Heart left ventricle (tissue), 13 donors: ENCODE data around the gene MGMT.

Experiments
- POLR2A ChIP-seq, 2 donors: fragments of 450-650 bp; IDR thresholded peaks; one replicate each; pipeline ENCODE4 v1.6.1; 2017; ENCODE audit warnings: antibody characterized with exemption in 2 of 2, mild to moderate bottlenecking in 2 of 2, moderate library complexity in 2 of 2
- TF ChIP-seq, protein P1 (sequence below), 12 donors: fragments of 200-600 bp; sonication (generic) in 4 of 12; IDR thresholded peaks; one replicate each; pipeline versions ENCODE4 v1.5.0 to v1.8.0; 2018 to 2022; ENCODE audit warnings: antibody characterized with exemption in 12 of 12, mild to moderate bottlenecking in 5 of 12
- donor health status: ischemic (EF 13 %, LVEDD 7.1; RV severe dilation, severe dysfunction).
- donor health status: DM: no; HTN: yes; CAD: no.
- donor health status: DM: no; HTN: no; CAD: no.
- donor health status: ischemic (EF 25% LVEDD 6.9; RV normal size, moderate dysfunction).
- donor health status: ischemic (EF 25% LVEDD 5.7; RV mildly dilated, moderate dysfunction).
- donor health status: ischemic (EF 35%, LVEDD 5.7; RV mildly dilated, moderate dysfunction).
- donor health status: nonischemic (EF 11% LVEDD 7.7; RV severe dilation, severe dysfunction).
- donor health status: DM: yes; HTN: yes; CAD: no.
- donor health status: PGD.
- donor health status: ischemic (EF 29% LVEDD 5.4; RV normal size, mild dysfunction).
- donor health status: nonischemic (EF 23%, LVEDD 6.1; RV moderate dilation, normal function).

DNA sequence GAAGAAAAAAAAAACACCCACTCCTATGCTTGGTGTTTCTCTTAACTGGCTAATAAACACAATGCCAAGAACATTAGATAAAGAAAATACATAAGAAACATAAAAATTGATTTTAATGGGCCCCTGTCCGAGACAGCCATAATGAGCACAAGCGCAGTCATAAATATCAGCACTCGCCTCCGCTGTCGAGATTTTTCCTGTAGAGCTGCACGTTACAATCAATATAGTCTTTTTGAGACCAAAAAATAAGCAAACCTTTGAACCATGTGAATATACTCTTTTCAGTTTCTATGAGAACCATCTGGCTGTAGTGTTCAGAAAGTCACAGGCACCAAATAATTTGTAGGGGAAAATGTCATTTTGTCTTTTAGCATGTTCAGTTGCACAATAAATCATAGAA lies 70.1 kb downstream of the MGMT start:
- TF ChIP-seq, protein P1, sequence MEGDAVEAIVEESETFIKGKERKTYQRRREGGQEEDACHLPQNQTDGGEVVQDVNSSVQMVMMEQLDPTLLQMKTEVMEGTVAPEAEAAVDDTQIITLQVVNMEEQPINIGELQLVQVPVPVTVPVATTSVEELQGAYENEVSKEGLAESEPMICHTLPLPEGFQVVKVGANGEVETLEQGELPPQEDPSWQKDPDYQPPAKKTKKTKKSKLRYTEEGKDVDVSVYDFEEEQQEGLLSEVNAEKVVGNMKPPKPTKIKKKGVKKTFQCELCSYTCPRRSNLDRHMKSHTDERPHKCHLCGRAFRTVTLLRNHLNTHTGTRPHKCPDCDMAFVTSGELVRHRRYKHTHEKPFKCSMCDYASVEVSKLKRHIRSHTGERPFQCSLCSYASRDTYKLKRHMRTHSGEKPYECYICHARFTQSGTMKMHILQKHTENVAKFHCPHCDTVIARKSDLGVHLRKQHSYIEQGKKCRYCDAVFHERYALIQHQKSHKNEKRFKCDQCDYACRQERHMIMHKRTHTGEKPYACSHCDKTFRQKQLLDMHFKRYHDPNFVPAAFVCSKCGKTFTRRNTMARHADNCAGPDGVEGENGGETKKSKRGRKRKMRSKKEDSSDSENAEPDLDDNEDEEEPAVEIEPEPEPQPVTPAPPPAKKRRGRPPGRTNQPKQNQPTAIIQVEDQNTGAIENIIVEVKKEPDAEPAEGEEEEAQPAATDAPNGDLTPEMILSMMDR (IDR thresholded peaks at IDR 0.05): no peak
- no peak for TF ChIP-seq POLR2A (IDR thresholded peaks at IDR 0.05)
